Fibroblast of villous mesenchyme (primary cell): ENCODE measurements around the gene CCDC102B. TPM values are rescaled to one million over a fixed set of nuclear protein-coding genes. Genes with fewer than 3 reads are reported as not detected.

Source experiments
- DNase-seq: peaks from one replicate; pipeline ENCODE4 v3.0.0-alpha.2; 2010; ENCODE audit warnings: low read depth
- H3K4me3 ChIP-seq: 2 replicates; pipeline ENCODE4 v1.5.1; 2011; ENCODE audit warnings: low read depth, mild to moderate bottlenecking, low read length
- CTCF ChIP-seq: IDR thresholded peaks from 2 replicates; pipeline ENCODE4 v1.5.1; 2012; ENCODE audit warnings: low read depth, mild to moderate bottlenecking, low read length; ENCODE audit not compliant: insufficient read depth
- total RNA-seq: library from RNA; depleted of rRNA; stranded (reverse); fragments of >200 nt; gene quantifications from 2 replicates; pipeline ENCODE4 v1.2.3, GENCODE V29; 2012

CCDC102B gene
- total RNA-seq, 1 donor = 10.4 TPM

GRCh38 chr18:68791801-68792200 is 6.1 kb upstream of the CCDC102B start:
- no peak for TF ChIP-seq CTCF
- peak; percentile 50 for DNase-seq
- no peak overlapping the region for H3K4me3 ChIP-seq

GRCh38 chr18:68793951-68794350 is 3.9 kb upstream of the CCDC102B start:
- H3K4me3 ChIP-seq = no peak overlapping the region
- no peak for TF ChIP-seq CTCF
- DNase-seq = no peak

GRCh38 chr18:68796936-68797690 is 767 bp upstream of the CCDC102B start:
- DNase-seq = peak; percentile 93
- H3K4me3 ChIP-seq = peak overlapping the region; percentile 64
- TF ChIP-seq CTCF = no peak

GRCh38 chr18:68800075-68800474 is 2.2 kb downstream of the CCDC102B start:
- no peak for TF ChIP-seq CTCF

GRCh38 chr18:68803356-68803755 is 5.5 kb downstream of the CCDC102B start:
- H3K4me3 ChIP-seq = no peak overlapping the region
- peak; percentile 98 for DNase-seq
- TF ChIP-seq CTCF = no peak

More at GRCh38 chr18:68800075-68800474, 2.2 kb downstream of the CCDC102B start:
- peak; percentile 25 for DNase-seq
- H3K4me3 ChIP-seq = peak overlapping the region; percentile 64

- H3K4me3 ChIP-seq = no peak overlapping the region
- DNase-seq = peak; percentile 55
- TF ChIP-seq CTCF = no peak
Measured at GRCh38 chr18:68817584-68817983, 19.7 kb downstream of the CCDC102B start.

- no peak for TF ChIP-seq CTCF
- no peak overlapping the region for H3K4me3 ChIP-seq
- DNase-seq = no peak
Measured at GRCh38 chr18:68818584-68818983, 20.7 kb downstream of the CCDC102B start.
